Measurements from ENCODE around the gene EXOSC10. TPM values are rescaled to one million over a fixed set of nuclear protein-coding genes. Genes with fewer than 3 reads are reported as not detected.

Gene EXOSC10
- total and polyA plus RNA-seq, 2 of the 13 experiments (the other 11 are each of a cell fraction or from before 2014, with no cell fraction given): 48.4 to 67.6 TPM

DNA sequence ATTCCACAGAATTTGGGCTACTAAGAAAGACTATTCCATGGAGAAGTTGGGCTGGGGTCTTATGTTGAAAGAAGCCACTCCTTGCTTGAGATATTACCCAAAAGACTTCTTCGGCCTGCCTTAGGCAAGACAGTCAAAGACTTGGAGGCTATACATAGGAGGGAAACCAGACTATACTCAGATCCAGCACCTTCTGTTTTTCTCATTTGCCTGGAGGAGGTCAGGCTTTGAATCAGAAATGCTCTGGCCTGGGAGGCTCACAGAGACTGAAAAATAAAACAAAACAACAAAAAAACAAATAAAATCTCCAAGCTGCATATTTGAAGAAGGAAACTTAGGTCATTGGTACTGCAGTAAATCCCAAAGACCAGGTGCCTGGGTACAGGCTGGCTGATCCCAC is 38.4 kb upstream of the EXOSC10 start (continued):
- TF ChIP-seq, protein P1, sequence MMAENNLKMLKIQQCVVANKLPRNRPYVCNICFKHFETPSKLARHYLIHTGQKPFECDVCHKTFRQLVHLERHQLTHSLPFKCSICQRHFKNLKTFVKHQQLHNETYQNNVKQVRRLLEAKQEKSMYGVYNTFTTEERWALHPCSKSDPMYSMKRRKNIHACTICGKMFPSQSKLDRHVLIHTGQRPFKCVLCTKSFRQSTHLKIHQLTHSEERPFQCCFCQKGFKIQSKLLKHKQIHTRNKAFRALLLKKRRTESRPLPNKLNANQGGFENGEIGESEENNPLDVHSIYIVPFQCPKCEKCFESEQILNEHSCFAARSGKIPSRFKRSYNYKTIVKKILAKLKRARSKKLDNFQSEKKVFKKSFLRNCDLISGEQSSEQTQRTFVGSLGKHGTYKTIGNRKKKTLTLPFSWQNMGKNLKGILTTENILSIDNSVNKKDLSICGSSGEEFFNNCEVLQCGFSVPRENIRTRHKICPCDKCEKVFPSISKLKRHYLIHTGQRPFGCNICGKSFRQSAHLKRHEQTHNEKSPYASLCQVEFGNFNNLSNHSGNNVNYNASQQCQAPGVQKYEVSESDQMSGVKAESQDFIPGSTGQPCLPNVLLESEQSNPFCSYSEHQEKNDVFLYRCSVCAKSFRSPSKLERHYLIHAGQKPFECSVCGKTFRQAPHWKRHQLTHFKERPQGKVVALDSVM (CRISPR knock-in tag; IDR thresholded peaks at IDR 0.05): no peak
- TF ChIP-seq RFX5 (IDR thresholded peaks at IDR 0.05; ENCODE audit: low read depth, low read length): no peak
- TF ChIP-seq, protein P2, sequence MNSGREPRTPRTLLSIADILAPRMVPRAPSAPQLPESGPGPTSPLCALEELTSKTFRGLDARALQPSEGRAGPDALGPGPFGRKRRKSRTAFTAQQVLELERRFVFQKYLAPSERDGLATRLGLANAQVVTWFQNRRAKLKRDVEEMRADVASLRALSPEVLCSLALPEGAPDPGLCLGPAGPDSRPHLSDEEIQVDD (CRISPR knock-in tag; IDR thresholded peaks at IDR 0.05; ENCODE audit: borderline replicate concordance): no peak

DNA sequence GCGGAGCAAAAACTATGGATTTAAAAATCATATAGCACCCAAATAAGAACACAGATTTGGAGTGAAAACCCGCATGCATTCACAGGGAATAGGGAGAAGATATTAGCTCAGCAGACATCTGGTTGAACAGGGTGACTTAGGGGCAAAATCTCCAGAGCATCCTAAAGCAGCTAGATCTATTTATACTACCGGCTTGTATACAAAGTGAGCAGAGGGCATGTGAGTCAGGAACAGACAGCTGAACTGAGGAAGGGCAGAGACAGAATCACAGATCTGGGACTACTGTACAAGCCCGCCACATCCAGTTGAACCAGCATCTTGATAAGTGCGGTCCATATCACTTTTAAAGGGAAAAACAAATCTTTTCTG is 35.2 kb upstream of the EXOSC10 start:
- Histone ChIP-seq H3K36me3 (replicated peaks in 1 of 2; ENCODE audit: control insufficient read depth in 1 of 2, insufficient read depth in 2 of 2, low read length in 2 of 2) (peaks cover 8 to 57% of the 10 kb centered on the region in 2 experiments; a peak in 4 of 5 replicates), H4K20me1 (ENCODE audit: insufficient read depth, low read length) (no peaks in the 10 kb centered on the region), H3K9ac (ENCODE audit: insufficient read depth, low read depth, low read length) (no peak overlapping the region), H3K4me3 (replicated peaks in 1 of 3; ENCODE audit: insufficient read depth in 1 of 3, low read depth in 2 of 3, low read length in 3 of 3) (no peak overlapping the region), H2AFZ (ENCODE audit: low read length) (no peak overlapping the region), H3K27me3 (ENCODE audit: control insufficient read depth in 1 of 2, insufficient read depth in 2 of 2, low read length in 2 of 2) (no peaks in the 10 kb centered on the region), H3K4me1 (ENCODE audit: insufficient read depth, low read length) (no peaks in the 10 kb centered on the region), H3K27ac (ENCODE audit: extremely low read length, insufficient read depth, low read length) (no peak overlapping the region), H3K9me3 (ENCODE audit: low read length) (no peaks in the 10 kb centered on the region), H3K79me2 (ENCODE audit: insufficient read depth, low read length) (no peaks in the 10 kb centered on the region), H3K4me2 (ENCODE audit: low read depth, low read length) (no peak overlapping the region)
- ATAC-seq: no peak
- intact Hi-C loops (cut with micrococcal nuclease; ENCODE audit: unreplicated experiment) (no loop called here), in situ Hi-C loops (cut with HindIII; ENCODE audit: extremely low pct_ligation_motif_present, low pct_unique_long_range_greater_than_20kb) (no loop called here)
- ChIA-PET POLR2A (interaction anchor here (0.6 kb wide), 1 partner anchor 775 kb away, joined by 3 read pairs; no protein-coding TSS in a partner anchor), CTCF (ENCODE audit: low intra/inter-chr PET ratio, low total read pairs) (no interaction called here)
- WGBS (ENCODE audit: low lambda C conversion rate): 95% methylated on average over 5 of the region's 5 CpGs
- FAIRE-seq: no peak
- DNase-seq (ENCODE audit: low spot score): no peak
- no TSS peak for BruUV-seq (replicated peaks)
- TF ChIP-seq ZIK1 (CRISPR knock-in tag; IDR thresholded peaks at IDR 0.05; ENCODE audit: borderline replicate concordance, low read depth): no peak
- TF ChIP-seq ERF (CRISPR knock-in tag; IDR thresholded peaks at IDR 0.05): no peak
- TF ChIP-seq, protein P3, sequence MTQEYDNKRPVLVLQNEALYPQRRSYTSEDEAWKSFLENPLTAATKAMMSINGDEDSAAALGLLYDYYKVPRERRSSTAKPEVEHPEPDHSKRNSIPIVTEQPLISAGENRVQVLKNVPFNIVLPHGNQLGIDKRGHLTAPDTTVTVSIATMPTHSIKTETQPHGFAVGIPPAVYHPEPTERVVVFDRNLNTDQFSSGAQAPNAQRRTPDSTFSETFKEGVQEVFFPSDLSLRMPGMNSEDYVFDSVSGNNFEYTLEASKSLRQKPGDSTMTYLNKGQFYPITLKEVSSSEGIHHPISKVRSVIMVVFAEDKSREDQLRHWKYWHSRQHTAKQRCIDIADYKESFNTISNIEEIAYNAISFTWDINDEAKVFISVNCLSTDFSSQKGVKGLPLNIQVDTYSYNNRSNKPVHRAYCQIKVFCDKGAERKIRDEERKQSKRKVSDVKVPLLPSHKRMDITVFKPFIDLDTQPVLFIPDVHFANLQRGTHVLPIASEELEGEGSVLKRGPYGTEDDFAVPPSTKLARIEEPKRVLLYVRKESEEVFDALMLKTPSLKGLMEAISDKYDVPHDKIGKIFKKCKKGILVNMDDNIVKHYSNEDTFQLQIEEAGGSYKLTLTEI (CRISPR knock-in tag; conservative IDR thresholded peaks at IDR 0.05): no peak
- TF ChIP-seq, protein P4, sequence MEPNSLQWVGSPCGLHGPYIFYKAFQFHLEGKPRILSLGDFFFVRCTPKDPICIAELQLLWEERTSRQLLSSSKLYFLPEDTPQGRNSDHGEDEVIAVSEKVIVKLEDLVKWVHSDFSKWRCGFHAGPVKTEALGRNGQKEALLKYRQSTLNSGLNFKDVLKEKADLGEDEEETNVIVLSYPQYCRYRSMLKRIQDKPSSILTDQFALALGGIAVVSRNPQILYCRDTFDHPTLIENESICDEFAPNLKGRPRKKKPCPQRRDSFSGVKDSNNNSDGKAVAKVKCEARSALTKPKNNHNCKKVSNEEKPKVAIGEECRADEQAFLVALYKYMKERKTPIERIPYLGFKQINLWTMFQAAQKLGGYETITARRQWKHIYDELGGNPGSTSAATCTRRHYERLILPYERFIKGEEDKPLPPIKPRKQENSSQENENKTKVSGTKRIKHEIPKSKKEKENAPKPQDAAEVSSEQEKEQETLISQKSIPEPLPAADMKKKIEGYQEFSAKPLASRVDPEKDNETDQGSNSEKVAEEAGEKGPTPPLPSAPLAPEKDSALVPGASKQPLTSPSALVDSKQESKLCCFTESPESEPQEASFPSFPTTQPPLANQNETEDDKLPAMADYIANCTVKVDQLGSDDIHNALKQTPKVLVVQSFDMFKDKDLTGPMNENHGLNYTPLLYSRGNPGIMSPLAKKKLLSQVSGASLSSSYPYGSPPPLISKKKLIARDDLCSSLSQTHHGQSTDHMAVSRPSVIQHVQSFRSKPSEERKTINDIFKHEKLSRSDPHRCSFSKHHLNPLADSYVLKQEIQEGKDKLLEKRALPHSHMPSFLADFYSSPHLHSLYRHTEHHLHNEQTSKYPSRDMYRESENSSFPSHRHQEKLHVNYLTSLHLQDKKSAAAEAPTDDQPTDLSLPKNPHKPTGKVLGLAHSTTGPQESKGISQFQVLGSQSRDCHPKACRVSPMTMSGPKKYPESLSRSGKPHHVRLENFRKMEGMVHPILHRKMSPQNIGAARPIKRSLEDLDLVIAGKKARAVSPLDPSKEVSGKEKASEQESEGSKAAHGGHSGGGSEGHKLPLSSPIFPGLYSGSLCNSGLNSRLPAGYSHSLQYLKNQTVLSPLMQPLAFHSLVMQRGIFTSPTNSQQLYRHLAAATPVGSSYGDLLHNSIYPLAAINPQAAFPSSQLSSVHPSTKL (CRISPR knock-in tag; IDR thresholded peaks at IDR 0.05): no peak
- no peak for TF ChIP-seq HOXA5 (CRISPR knock-in tag; IDR thresholded peaks at IDR 0.05)
- TF ChIP-seq ZNF605 (CRISPR knock-in tag; IDR thresholded peaks at IDR 0.05): no peak
- TF ChIP-seq ZNF264 (CRISPR knock-in tag; IDR thresholded peaks at IDR 0.05): no peak
- TF ChIP-seq HHEX (CRISPR knock-in tag; IDR thresholded peaks at IDR 0.05): no peak
- TF ChIP-seq, protein P5, sequence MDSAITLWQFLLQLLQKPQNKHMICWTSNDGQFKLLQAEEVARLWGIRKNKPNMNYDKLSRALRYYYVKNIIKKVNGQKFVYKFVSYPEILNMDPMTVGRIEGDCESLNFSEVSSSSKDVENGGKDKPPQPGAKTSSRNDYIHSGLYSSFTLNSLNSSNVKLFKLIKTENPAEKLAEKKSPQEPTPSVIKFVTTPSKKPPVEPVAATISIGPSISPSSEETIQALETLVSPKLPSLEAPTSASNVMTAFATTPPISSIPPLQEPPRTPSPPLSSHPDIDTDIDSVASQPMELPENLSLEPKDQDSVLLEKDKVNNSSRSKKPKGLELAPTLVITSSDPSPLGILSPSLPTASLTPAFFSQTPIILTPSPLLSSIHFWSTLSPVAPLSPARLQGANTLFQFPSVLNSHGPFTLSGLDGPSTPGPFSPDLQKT (CRISPR knock-in tag; IDR thresholded peaks at IDR 0.05; ENCODE audit: borderline replicate concordance): no peak

Data from HepG2 (cell line).